ENCODE data around the gene PATE1. TPM values are rescaled to one million over a fixed set of nuclear protein-coding genes. Genes with fewer than 3 reads are reported as not detected.

The PATE1 gene
- total and polyA plus RNA-seq, 2 donors (not counting 3 experiments of a cell fraction or from before 2014, with no cell fraction given) = not detected

DNA sequence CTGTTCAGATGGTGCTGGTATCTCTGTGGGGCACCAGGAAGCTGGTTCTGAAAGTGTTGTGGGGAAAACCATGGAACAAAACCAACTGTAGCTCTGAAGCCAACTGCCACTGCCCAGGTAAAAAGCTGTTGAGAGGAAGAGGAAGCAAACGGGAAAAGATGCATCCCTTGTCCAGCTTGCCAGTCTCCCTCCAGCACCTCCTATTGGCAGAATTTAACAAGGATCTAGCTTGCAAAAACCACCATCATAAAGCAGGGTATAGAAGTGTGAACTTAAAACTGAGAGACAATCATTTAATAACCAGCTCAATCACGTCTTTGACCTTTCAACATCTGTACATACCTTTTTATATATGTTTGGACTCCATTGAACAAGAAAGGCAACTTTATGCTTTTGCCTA lies 4.5 kb downstream of the PATE1 start:
- intact Hi-C loops (cut with micrococcal nuclease) = no loop called here
- ChIA-PET POLR2A (no interaction called here), CTCF (interaction anchor here (1.4 to 2.2 kb wide), 2 partner anchors 9 to 27 kb away, joined by 5 to 7 read pairs; no protein-coding TSS in a partner anchor)
- Histone ChIP-seq H3K9me1 (replicated peaks; ENCODE audit: control insufficient read depth, extremely low read depth, insufficient read depth, low read length) (no peaks in the 10 kb centered on the region), H3K9me3 (replicated peaks; ENCODE audit: control insufficient read depth, insufficient read depth, low read length) (no peaks in the 10 kb centered on the region), H3K36me3 (ENCODE audit: control insufficient read depth in 2 of 2, extremely low read depth in 1 of 2, insufficient read depth in 2 of 2, low read length in 2 of 2) (no peaks in the 10 kb centered on the region), H3K4me2 (ENCODE audit: insufficient read depth, low read length) (no peak overlapping the region), H3K27ac (ENCODE audit: insufficient read depth, low read depth, low read length) (no peak overlapping the region), H3K9ac (replicated peaks; ENCODE audit: extremely low read depth, insufficient read depth, low read length) (no peak overlapping the region), H3K4me3 (replicated peaks in 1 of 3; ENCODE audit: insufficient read depth in 1 of 3, low read depth in 1 of 3, low read length in 3 of 3) (no peak overlapping the region), H2AFZ (ENCODE audit: low read depth, low read length) (no peak overlapping the region), H4K20me1 (replicated peaks; ENCODE audit: control insufficient read depth, extremely low read depth, insufficient read depth, low read length) (no peaks in the 10 kb centered on the region), H3K27me3 (ENCODE audit: control insufficient read depth in 2 of 2, insufficient read depth in 2 of 2, low read length in 2 of 2) (peaks cover 0 to 2% of the 10 kb centered on the region in 2 experiments), H3K79me2 (ENCODE audit: control insufficient read depth, insufficient read depth, low read length) (no peaks in the 10 kb centered on the region), H3K4me1 (ENCODE audit: control insufficient read depth, extremely low read depth, insufficient read depth, low read length) (no peaks in the 10 kb centered on the region)
- dilution Hi-C loops (cut with MboI; ENCODE audit: extremely low pct_ligation_motif_present, low sequenced_read_pairs) = no loop called here
- no TSS peak for BruUV-seq (replicated peaks)
- no peak for TF ChIP-seq EZH2 (IDR thresholded peaks at IDR 0.05; ENCODE audit: borderline replicate concordance, low read depth, low read length, severe bottlenecking)
- TF ChIP-seq MAX (IDR thresholded peaks at IDR 0.05; ENCODE audit: insufficient read depth, insufficient read length) = no peak
- TF ChIP-seq POLR2AphosphoS5 (IDR thresholded peaks at IDR 0.05; ENCODE audit: insufficient read depth, low read depth, low read length) = no peak
- no peak for TF ChIP-seq POLR2A (IDR thresholded peaks at IDR 0.05; ENCODE audit: low read depth, low read length)
- TF ChIP-seq JUN (IDR thresholded peaks at IDR 0.05; ENCODE audit: borderline replicate concordance, insufficient read depth, insufficient read length, low read depth) = no peak
- no peak for TF ChIP-seq CTCF (IDR thresholded peaks at IDR 0.05; ENCODE audit: extremely low read depth in 1 of 2, insufficient read depth in 1 of 2, low read depth in 1 of 2, low read length in 2 of 2)
- no peak for TF ChIP-seq MYC (IDR thresholded peaks at IDR 0.05; ENCODE audit: low read depth, low read length)
- no peak for TF ChIP-seq GATA2 (IDR thresholded peaks at IDR 0.05; ENCODE audit: insufficient read depth, insufficient read length, low read depth, low read length)
- TF ChIP-seq FOS (IDR thresholded peaks at IDR 0.05; ENCODE audit: borderline replicate concordance, insufficient read depth, low read length) = no peak
- DNase-seq (ENCODE audit: low read depth, low spot score) (no peak), FAIRE-seq (no peak)
